ENCODE data around the gene TGFB1.
A peak's percentile ranks its signal among the peaks of the same experiment; 100 is the strongest.

The TGFB1 gene

DNA sequence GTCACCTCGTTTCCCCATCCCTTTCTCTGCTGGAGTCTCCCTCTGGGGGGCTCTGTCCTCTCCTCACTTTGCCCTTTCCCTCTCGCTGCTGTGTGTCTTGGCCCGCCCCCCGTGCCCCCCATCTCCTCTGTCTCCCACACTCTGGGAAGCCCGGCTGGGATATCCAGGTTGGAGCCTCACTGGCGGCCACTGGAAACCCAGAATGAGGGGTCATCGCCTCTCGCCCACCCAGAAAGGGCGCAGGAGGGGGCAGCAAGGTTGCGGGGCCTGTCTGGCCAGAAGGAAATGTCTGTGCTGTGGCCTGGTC lies 28.1 kb downstream of the TGFB1 start:
- Histone ChIP-seq H3K27ac (ENCODE audit: low read depth, low read length) (peak overlapping the region; percentile 56), H3K4me3 (ENCODE audit: low read depth in 1 of 2, low read length in 2 of 2) (peak overlapping the region; percentile 44 to 49), H3K9me3 (ENCODE audit: low read length) (no peaks in the 10 kb centered on the region), H3K9ac (ENCODE audit: low read length) (no peak overlapping the region), H3K4me1 (ENCODE audit: insufficient read depth, low read length) (peaks cover 46% of the 10 kb centered on the region), H3K36me3 (ENCODE audit: insufficient read depth, low read length) (peaks cover 22% of the 10 kb centered on the region), H3K27me3 (ENCODE audit: control insufficient read depth in 1 of 2, insufficient read depth in 2 of 2, low read length in 2 of 2) (no peaks in the 10 kb centered on the region)

DNA sequence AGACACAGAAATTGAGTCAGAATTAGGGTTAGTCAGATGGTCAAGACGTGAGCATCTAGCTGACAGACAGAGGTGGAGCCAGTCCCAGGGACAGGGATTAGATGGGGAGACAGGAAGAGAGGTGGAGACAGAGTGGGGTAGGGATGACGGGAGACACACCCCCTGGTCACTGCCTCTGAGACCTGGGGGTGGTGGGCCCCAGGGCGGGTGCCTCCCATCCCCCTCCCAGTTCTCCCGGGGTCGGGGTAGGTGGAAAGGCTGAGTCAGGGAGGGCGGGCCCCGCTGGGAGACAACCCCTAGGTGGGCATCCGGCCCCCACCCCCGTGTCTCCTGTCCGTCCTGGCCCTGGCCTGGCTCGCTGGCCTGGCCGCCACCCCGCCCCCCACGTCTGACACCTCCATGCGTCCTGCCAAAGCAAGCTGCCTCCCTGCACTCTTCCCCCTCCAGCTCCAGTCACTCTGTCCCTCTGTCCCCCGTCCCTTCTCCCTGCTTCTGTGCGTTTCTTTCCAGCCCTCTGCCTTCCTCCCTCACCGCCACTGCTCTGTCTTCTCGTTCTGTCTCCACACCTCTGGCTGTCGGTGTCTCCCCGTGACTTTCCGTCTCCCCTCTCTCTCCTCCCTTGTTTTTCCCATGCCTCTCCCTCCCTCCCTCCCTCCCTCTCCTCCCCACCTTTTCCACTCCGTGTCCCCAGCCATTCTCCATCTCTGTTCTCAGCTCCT lies 28.6 kb downstream of the TGFB1 start:
- Histone ChIP-seq H3K27ac (ENCODE audit: low read depth, low read length) (peak overlapping the region; percentile 56), H3K4me3 (ENCODE audit: low read depth in 1 of 2, low read length in 2 of 2) (peak overlapping the region; percentile 44 to 49), H3K9me3 (ENCODE audit: low read length) (no peaks in the 10 kb centered on the region), H3K36me3 (ENCODE audit: insufficient read depth, low read length) (peaks cover 22% of the 10 kb centered on the region), H3K27me3 (ENCODE audit: control insufficient read depth in 1 of 2, insufficient read depth in 2 of 2, low read length in 2 of 2) (no peaks in the 10 kb centered on the region), H3K4me1 (ENCODE audit: insufficient read depth, low read length) (peaks cover 46% of the 10 kb centered on the region), H3K9ac (ENCODE audit: low read length) (no peak overlapping the region)

DNA sequence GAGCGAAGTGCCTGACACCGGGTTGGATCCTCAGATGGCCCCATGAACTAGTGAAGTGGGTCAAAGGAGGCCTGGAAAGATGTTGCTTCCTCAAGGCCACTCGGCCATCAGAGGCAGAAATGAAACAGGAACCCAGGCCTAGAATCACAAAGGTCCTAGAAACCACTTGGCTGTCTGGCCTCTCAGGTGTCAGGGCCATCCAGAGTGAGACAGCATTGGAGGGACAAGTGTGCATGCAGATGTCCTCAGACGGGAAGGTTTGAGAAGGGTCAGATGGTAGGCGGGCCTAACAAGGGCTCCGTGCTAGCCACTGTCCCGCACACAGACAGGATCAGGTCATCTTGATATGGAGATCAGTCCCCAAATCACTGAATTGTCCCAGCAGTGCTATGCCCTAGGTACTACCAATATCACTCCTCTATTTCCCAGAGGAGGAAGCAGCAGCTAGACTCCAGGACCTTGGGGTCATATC lies 29.5 kb downstream of the TGFB1 start:
- peaks cover 46% of the 10 kb centered on the region for H3K4me1 ChIP-seq (ENCODE audit: insufficient read depth, low read length)
- no peak overlapping the region for H3K4me3 ChIP-seq (ENCODE audit: low read depth in 1 of 2, low read length in 2 of 2)
- no peaks in the 10 kb centered on the region for H3K27me3 ChIP-seq (ENCODE audit: control insufficient read depth in 1 of 2, insufficient read depth in 2 of 2, low read length in 2 of 2)
- no peaks in the 10 kb centered on the region for H3K9me3 ChIP-seq (ENCODE audit: low read length)
- H3K9ac ChIP-seq (ENCODE audit: low read length): no peak overlapping the region
- H3K27ac ChIP-seq (ENCODE audit: low read depth, low read length): peak overlapping the region; percentile 53
- peaks cover 31% of the 10 kb centered on the region for H3K36me3 ChIP-seq (ENCODE audit: insufficient read depth, low read length)

DNA sequence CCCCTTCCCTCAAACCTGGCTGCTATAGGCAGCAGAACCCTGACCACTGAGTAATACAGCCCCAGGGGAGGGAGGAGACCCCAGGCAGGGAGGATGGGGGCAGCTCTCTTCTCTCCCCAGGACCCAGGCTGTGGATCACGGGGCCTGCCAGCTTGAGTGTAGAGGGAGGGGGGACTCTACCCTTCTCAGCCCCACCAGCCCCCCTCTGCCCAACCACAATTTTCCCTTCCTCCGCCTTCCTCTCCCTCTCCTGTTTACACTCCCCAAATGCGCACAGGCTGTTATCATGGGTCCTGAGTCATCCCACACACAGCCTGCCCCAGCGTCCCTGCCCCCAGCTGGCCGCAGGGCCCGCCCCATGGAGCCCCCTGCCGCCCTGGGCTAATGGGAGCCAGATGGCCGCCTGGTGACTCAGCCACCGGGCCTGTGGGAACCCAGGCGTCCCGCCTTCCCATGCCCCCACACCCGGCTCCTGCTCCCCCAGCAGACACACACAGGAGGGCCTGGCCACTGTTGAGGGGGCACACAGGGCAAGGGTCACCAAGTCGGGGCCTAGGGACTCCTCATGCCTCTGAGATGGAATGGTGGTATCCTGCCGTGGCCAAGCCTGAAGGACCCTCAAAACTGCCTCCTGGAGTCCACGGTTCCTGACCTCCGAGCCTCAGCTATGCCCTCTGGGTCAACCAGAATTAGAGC lies 30.1 kb downstream of the TGFB1 start:
- Histone ChIP-seq H3K36me3 (ENCODE audit: insufficient read depth, low read length) (peaks cover 37% of the 10 kb centered on the region), H3K4me1 (ENCODE audit: insufficient read depth, low read length) (peaks cover 46% of the 10 kb centered on the region), H3K27me3 (ENCODE audit: control insufficient read depth in 1 of 2, insufficient read depth in 2 of 2, low read length in 2 of 2) (no peaks in the 10 kb centered on the region), H3K9me3 (ENCODE audit: low read length) (no peaks in the 10 kb centered on the region), H3K4me3 (ENCODE audit: low read depth in 1 of 2, low read length in 2 of 2) (no peak overlapping the region), H3K9ac (ENCODE audit: low read length) (peak overlapping the region; percentile 38), H3K27ac (ENCODE audit: low read depth, low read length) (peak overlapping the region; percentile 48)

DNA sequence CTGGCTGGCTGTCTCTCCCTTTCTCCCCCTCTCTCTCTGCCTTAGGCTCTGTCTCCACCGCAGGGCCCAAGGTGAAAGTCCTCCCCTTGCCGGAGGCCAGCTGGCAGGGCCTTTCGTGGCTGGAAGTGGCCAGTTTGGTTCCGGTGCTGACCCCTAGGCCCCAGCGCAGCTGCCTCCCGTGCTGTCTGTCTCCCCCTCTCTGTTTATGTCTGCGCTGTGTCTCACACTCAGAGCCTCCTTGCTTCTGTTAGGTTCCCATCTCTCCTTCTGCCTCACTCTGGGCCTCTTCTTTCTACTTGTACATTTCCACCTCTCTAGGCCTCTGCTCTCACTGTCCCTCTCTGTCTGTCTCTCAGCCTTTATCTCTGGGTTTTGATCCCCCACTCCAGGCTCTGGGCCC lies 30.7 kb downstream of the TGFB1 start:
- peaks cover 46% of the 10 kb centered on the region for H3K4me1 ChIP-seq (ENCODE audit: insufficient read depth, low read length)
- H3K9me3 ChIP-seq (ENCODE audit: low read length): no peaks in the 10 kb centered on the region
- H3K27me3 ChIP-seq (ENCODE audit: control insufficient read depth in 1 of 2, insufficient read depth in 2 of 2, low read length in 2 of 2): no peaks in the 10 kb centered on the region
- no peak overlapping the region for H3K4me3 ChIP-seq (ENCODE audit: low read depth in 1 of 2, low read length in 2 of 2)
- H3K27ac ChIP-seq (ENCODE audit: low read depth, low read length): peak overlapping the region; percentile 48
- peak overlapping the region; percentile 38 for H3K9ac ChIP-seq (ENCODE audit: low read length)
- peaks cover 40% of the 10 kb centered on the region for H3K36me3 ChIP-seq (ENCODE audit: insufficient read depth, low read length)

DNA sequence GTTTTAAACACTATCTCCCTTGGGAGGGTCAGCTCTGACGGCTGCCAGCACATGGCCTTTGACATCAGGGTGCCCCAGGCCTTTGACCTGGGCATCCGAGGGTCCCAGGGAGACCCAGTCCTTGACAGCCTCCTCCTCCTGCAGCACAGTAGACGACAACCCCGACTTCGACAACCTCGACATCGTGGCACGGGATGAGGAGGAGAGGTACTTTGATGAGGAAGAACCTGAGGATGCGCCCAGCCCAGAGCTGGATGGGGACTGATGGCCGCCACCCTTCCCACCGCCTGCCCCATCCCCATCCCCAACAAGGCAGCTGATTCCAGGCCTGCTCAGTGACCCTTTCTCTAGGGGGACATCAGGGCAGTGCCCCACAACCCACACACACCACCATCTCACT lies 31.3 kb downstream of the TGFB1 start:
- H3K27me3 ChIP-seq (ENCODE audit: control insufficient read depth in 1 of 2, insufficient read depth in 2 of 2, low read length in 2 of 2): no peaks in the 10 kb centered on the region
- peaks cover 46% of the 10 kb centered on the region for H3K36me3 ChIP-seq (ENCODE audit: insufficient read depth, low read length)
- peaks cover 46% of the 10 kb centered on the region for H3K4me1 ChIP-seq (ENCODE audit: insufficient read depth, low read length)
- peak overlapping the region; percentile 38 for H3K9ac ChIP-seq (ENCODE audit: low read length)
- no peak overlapping the region for H3K4me3 ChIP-seq (ENCODE audit: low read depth in 1 of 2, low read length in 2 of 2)
- no peak overlapping the region for H3K27ac ChIP-seq (ENCODE audit: low read depth, low read length)
- H3K9me3 ChIP-seq (ENCODE audit: low read length): no peaks in the 10 kb centered on the region

DNA sequence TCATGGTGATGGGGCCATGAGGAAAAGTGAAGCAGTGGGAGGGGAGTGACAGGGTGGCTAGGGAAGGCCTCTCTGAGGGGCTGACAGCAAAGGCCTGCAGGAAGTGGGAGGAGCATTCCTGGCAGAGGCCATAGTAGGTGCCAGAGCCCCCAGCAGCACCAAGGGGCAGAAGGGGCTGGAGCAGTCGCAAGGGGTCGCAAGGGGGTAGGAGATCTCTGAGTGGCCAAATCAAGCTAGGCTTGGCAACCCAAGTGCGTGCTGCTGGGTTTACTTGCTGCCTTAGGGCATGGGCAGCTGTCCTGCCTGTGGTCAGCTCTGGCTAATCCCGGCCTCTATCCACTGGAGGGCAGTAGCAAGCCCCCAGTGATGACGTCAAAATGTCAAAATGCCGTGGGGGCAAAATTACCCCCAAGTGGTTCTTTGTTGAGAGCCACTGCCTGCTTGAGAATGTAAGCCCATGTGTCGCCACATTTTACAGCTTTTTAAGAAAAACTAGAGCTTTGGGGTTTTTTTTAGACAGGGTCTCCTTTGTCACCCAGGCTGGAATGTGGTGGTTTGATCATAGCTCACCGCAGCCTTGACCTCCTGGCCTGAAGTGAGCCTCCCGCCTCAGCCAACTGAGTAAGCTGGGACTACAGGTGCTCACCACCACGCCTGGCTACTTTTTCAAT lies 32.0 kb downstream of the TGFB1 start:
- Histone ChIP-seq H3K4me3 (ENCODE audit: low read depth in 1 of 2, low read length in 2 of 2) (no peak overlapping the region), H3K9ac (ENCODE audit: low read length) (no peak overlapping the region), H3K36me3 (ENCODE audit: insufficient read depth, low read length) (peaks cover 53% of the 10 kb centered on the region)

DNA sequence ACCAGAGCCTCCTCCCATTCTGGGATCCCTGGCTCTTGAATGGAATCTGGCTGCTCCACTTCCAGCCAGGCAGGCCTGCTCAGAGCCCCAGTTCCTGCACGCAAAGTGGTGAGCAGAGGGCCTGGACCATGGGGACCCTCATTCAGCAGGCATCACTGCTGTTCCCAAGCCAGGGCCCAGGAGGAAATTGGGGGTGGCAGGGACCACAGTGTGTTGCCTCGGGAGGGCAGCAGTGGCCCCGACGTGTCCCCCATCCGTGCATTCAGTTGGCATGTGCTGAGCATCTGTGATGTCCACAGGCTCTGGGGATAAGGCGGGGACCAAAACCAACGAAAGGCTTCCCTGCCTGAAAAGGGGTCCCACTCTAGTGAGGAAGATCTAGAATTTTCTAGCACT lies 32.5 kb downstream of the TGFB1 start:
- Histone ChIP-seq H3K4me3 (ENCODE audit: low read depth in 1 of 2, low read length in 2 of 2) (no peak overlapping the region), H3K27ac (ENCODE audit: low read depth, low read length) (peak overlapping the region; percentile 24), H3K36me3 (ENCODE audit: insufficient read depth, low read length) (peaks cover 58% of the 10 kb centered on the region), H3K9ac (ENCODE audit: low read length) (no peak overlapping the region), H3K9me3 (ENCODE audit: low read length) (no peaks in the 10 kb centered on the region), H3K27me3 (ENCODE audit: control insufficient read depth in 1 of 2, insufficient read depth in 2 of 2, low read length in 2 of 2) (no peaks in the 10 kb centered on the region), H3K4me1 (ENCODE audit: insufficient read depth, low read length) (peaks cover 39% of the 10 kb centered on the region)

More for the DNA sequence above, 32.0 kb downstream of the TGFB1 start:
- Histone ChIP-seq H3K27me3 (ENCODE audit: control insufficient read depth in 1 of 2, insufficient read depth in 2 of 2, low read length in 2 of 2) (no peaks in the 10 kb centered on the region), H3K27ac (ENCODE audit: low read depth, low read length) (no peak overlapping the region), H3K4me1 (ENCODE audit: insufficient read depth, low read length) (peaks cover 43% of the 10 kb centered on the region), H3K9me3 (ENCODE audit: low read length) (no peaks in the 10 kb centered on the region)

DNA sequence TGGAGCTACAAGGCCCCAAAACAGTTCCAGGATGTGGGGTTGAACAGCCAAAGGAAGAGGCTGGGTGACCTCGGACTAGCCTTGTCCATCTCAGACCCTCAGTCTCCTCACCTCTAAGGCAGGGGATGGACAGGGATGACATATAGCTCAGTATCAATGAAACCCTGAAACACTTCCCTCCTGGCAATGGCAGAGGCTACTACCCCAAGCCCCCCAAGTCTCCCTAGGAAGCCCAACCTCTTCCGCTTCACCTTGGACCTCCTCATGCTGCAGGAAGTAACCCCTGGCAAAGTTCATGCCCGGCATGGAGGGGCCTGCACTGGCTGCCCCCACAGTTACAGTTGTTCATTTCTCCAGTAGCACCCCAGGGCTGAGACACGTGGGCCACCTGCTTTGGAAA lies 33.2 kb downstream of the TGFB1 start:
- H3K27me3 ChIP-seq (ENCODE audit: control insufficient read depth in 1 of 2, insufficient read depth in 2 of 2, low read length in 2 of 2): no peaks in the 10 kb centered on the region
- no peak overlapping the region for H3K9ac ChIP-seq (ENCODE audit: low read length)
- no peak overlapping the region for H3K4me3 ChIP-seq (ENCODE audit: low read depth in 1 of 2, low read length in 2 of 2)
- peaks cover 36% of the 10 kb centered on the region for H3K4me1 ChIP-seq (ENCODE audit: insufficient read depth, low read length)
- no peaks in the 10 kb centered on the region for H3K9me3 ChIP-seq (ENCODE audit: low read length)
- H3K27ac ChIP-seq (ENCODE audit: low read depth, low read length): no peak overlapping the region
- peaks cover 63% of the 10 kb centered on the region for H3K36me3 ChIP-seq (ENCODE audit: insufficient read depth, low read length)

DNA sequence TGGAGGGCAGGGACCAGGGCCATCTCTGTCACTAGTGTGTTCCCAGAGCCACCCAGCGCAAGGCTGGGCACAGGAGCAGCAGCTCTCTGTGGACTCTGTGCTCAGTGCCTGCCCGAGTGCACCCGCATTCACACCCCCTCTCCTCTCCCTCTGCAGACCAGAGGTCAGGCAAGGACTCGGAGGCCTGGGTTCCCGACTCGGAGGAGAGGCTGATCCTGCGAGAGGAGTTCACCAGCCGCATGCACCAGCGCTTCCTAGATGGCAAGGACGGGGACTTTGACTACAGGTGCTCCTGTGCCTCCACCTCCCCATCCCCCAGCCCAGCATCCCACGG lies 33.6 kb downstream of the TGFB1 start:
- Histone ChIP-seq H3K4me1 (ENCODE audit: insufficient read depth, low read length) (peaks cover 36% of the 10 kb centered on the region), H3K4me3 (ENCODE audit: low read depth in 1 of 2, low read length in 2 of 2) (no peak overlapping the region), H3K27me3 (ENCODE audit: control insufficient read depth in 1 of 2, insufficient read depth in 2 of 2, low read length in 2 of 2) (no peaks in the 10 kb centered on the region), H3K36me3 (ENCODE audit: insufficient read depth, low read length) (peaks cover 63% of the 10 kb centered on the region), H3K9me3 (ENCODE audit: low read length) (no peaks in the 10 kb centered on the region), H3K27ac (ENCODE audit: low read depth, low read length) (no peak overlapping the region), H3K9ac (ENCODE audit: low read length) (no peak overlapping the region)

DNA sequence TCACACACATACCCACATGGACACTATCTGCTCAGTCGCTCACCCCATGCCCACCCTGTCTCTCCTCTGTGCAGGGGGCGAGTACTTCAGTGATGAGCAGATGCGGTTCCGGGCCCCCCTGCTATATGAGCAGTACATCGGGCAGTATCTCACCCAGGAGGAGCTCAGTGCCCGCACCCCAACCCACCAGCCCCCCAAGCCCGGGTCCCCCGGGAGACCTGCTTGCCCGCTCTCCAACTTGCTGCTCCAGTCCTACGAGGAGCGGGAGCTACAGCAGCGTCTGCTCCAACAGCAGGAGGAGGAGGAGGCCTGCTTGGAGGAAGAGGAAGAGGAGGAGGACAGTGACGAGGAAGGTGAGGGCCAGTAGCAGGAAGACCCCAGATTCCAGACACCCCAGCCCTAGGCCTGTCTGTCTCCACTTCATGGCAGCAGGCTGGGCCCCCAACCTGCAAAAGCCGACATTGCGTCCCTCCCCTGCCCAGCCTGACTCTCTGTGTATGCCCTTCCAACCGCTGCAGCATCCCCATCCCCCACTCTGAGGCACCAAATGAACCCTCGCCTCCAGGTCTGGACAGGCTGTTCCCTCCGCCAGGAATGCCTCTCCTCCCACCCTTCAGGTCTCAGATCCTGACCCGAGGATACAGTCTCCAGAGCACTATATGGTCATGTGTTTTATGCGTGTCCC lies 34.1 kb downstream of the TGFB1 start:
- Histone ChIP-seq H3K27ac (ENCODE audit: low read depth, low read length) (no peak overlapping the region), H3K9ac (ENCODE audit: low read length) (no peak overlapping the region), H3K4me3 (ENCODE audit: low read depth in 1 of 2, low read length in 2 of 2) (no peak overlapping the region), H3K4me1 (ENCODE audit: insufficient read depth, low read length) (peaks cover 33% of the 10 kb centered on the region), H3K27me3 (ENCODE audit: control insufficient read depth in 1 of 2, insufficient read depth in 2 of 2, low read length in 2 of 2) (no peaks in the 10 kb centered on the region), H3K36me3 (ENCODE audit: insufficient read depth, low read length) (peaks cover 63% of the 10 kb centered on the region), H3K9me3 (ENCODE audit: low read length) (no peaks in the 10 kb centered on the region)
